AG04450 (cell line): ENCODE measurements around the gene RAB11FIP3. TPM values are rescaled to one million over a fixed set of nuclear protein-coding genes. Genes with fewer than 3 reads are reported as not detected.

Experiments
- CTCF ChIA-PET: fragments of 300-600, 350-600 bp; formaldehyde crosslinking; extraction: SDS; loops from one replicate; lab custom pipeline; 2022; ENCODE audit warnings: antibody characterized with exemption, inconsistent platforms; lab: Charles Lee
- POLR2A ChIA-PET: fragments of 350-600 bp; formaldehyde crosslinking; extraction: SDS; loops from one replicate; lab custom pipeline; 2021; ENCODE audit warnings: antibody characterized with exemption, inconsistent platforms; lab: Yijun Ruan, JAX
- DNase-seq: peaks from one replicate; pipeline ENCODE4 v3.0.0-alpha.2; 2011; ENCODE audit warnings: low read depth, low spot score
- H3K27ac ChIP-seq: one replicate; pipeline ENCODE4 v1.5.1; 2012; ENCODE audit warnings: low read depth, low read length, control low read depth
- H3K27me3 ChIP-seq: one replicate; pipeline ENCODE4 v1.6.0; 2012; ENCODE audit warnings: low read length; ENCODE audit not compliant: control insufficient read depth, insufficient read depth
- H3K4me3 ChIP-seq: 2 replicates; pipeline ENCODE4 v1.5.1; 2011; ENCODE audit warnings: mild to moderate bottlenecking, low read depth, low read length, control low read depth
- H3K9me3 ChIP-seq: 2 replicates; pipeline ENCODE4 v1.5.1; 2012; ENCODE audit warnings: low read length; ENCODE audit not compliant: control insufficient read depth, insufficient read depth
- CTCF ChIP-seq: IDR thresholded peaks from 2 replicates; pipeline ENCODE4 v1.5.1; 2011; ENCODE audit warnings: low read depth, low read length, control low read depth, inconsistent platforms
- polyA plus RNA-seq: library from polyadenylated mRNA; depleted of rRNA; stranded (reverse); fragments of >200 nt; gene quantifications from 2 replicates; pipeline ENCODE4 v1.2.3, GENCODE V29; 2011

RAB11FIP3 gene
- polyA plus RNA-seq, 1 experiment = 6.9 TPM

- no peak overlapping the region for H3K4me3 ChIP-seq
- H3K27ac ChIP-seq = no peak overlapping the region
- no peaks in the 10 kb centered on the region; the same call in 1 of the 2 replicates for H3K9me3 ChIP-seq
- ChIA-PET POLR2A (no interaction called here), CTCF (no interaction called here)
- no peak for DNase-seq
- H3K27me3 ChIP-seq = no peaks in the 10 kb centered on the region
- TF ChIP-seq CTCF = no peak
Measured at GRCh38 chr16:482468-483185, 57.2 kb downstream of the RAB11FIP3 start.

GRCh38 chr16:483341-484075 lies 58.1 kb downstream of the RAB11FIP3 start:
- no peak for TF ChIP-seq CTCF
- no peak for DNase-seq
- Histone ChIP-seq H3K27me3 (no peaks in the 10 kb centered on the region), H3K4me3 (no peak overlapping the region), H3K27ac (no peak overlapping the region), H3K9me3 (no peaks in the 10 kb centered on the region; the same call in 1 of the 2 replicates)
- POLR2A ChIA-PET = interaction anchor here (0.6 kb wide), 1 partner anchor 18 kb away, joined by 4 read pairs; no protein-coding TSS in a partner anchor
- CTCF ChIA-PET = no interaction called here

GRCh38 chr16:489606-490005 lies 64.2 kb downstream of the RAB11FIP3 start:
- Histone ChIP-seq H3K4me3 (no peak overlapping the region), H3K27ac (no peak overlapping the region), H3K27me3 (no peaks in the 10 kb centered on the region), H3K9me3 (no peaks in the 10 kb centered on the region; the same call in 1 of the 2 replicates)
- CTCF ChIA-PET = no interaction called here
- no peak for TF ChIP-seq CTCF
- DNase-seq = no peak
- POLR2A ChIA-PET = no interaction called here

GRCh38 chr16:490768-491167 lies 65.3 kb downstream of the RAB11FIP3 start:
- H3K27me3 ChIP-seq = no peaks in the 10 kb centered on the region
- H3K27ac ChIP-seq = no peak overlapping the region
- H3K9me3 ChIP-seq = peaks cover 2% of the 10 kb centered on the region; the same call in 1 of the 2 replicates
- ChIA-PET CTCF (no interaction called here), POLR2A (interaction anchor here (1.0 kb wide), 1 partner anchor 10 kb away, joined by 4 read pairs; no protein-coding TSS in a partner anchor)
- no peak for DNase-seq
- no peak for TF ChIP-seq CTCF
- H3K4me3 ChIP-seq = no peak overlapping the region
